SU-DHL-6 (cell line): ENCODE results near the gene AHSG.
A peak's percentile ranks its signal among the peaks of the same experiment; 100 is the strongest.

ENCODE experiments used
- H2AFZ ChIP-seq: fragments of 200-600 bp; sonication (generic); 2 replicates; pipeline ENCODE4 v1.6.1; 2014; ENCODE audit warnings: low read depth, mild to moderate bottlenecking, moderate library complexity, mixed read lengths, antibody characterized with exemption, low read length; ENCODE audit not compliant: severe bottlenecking
- H3F3A ChIP-seq: fragments of 200-600 bp; shearing (Covaris generic); 2 replicates; pipeline ENCODE4 v1.6.0; 2016; ENCODE audit warnings: antibody characterized with exemption, mild to moderate bottlenecking; ENCODE audit not compliant: insufficient read depth
- H3K27ac ChIP-seq: fragments of 200-600 bp; sonication (generic); 2 replicates; pipeline ENCODE4 v1.5.1; 2016; ENCODE audit warnings: low read depth, mild to moderate bottlenecking, low read length, moderate library complexity, mixed read lengths
- H3K27me3 ChIP-seq: fragments of 200-600 bp; sonication (generic), shearing (Covaris generic); 2 replicates; pipeline ENCODE4 v1.6.0; 2014; ENCODE audit warnings: mild to moderate bottlenecking, low read length
- H3K36me3 ChIP-seq: fragments of 200-600 bp; sonication (generic); 2 replicates; pipeline ENCODE4 v1.6.1; 2014; ENCODE audit warnings: mild to moderate bottlenecking, low read length, mixed read lengths
- H3K4me2 ChIP-seq: fragments of 300-600, 200-600 bp; shearing (Covaris generic), sonication (generic); 2 replicates; pipeline ENCODE4 v1.6.0; 2014; ENCODE audit warnings: low read length, low read depth, mild to moderate bottlenecking; ENCODE audit not compliant: poor library complexity, severe bottlenecking
- H3K4me3 ChIP-seq: fragments of 200-600 bp; sonication (generic); 2 replicates; pipeline ENCODE4 v1.5.1; 2014; ENCODE audit warnings: antibody characterized with exemption, low read length, mild to moderate bottlenecking, mixed read lengths; ENCODE audit not compliant: insufficient read depth, poor library complexity, severe bottlenecking
- H3K79me2 ChIP-seq: fragments of 200-600 bp; sonication (generic); 2 replicates; pipeline ENCODE4 v1.6.1; 2014; ENCODE audit warnings: mild to moderate bottlenecking, low read length, moderate library complexity; ENCODE audit not compliant: insufficient read depth
- H3K9ac ChIP-seq: fragments of 200-600 bp; sonication (generic); 2 replicates; pipeline ENCODE4 v1.7.0; 2014; ENCODE audit warnings: mild to moderate bottlenecking, low read length
- H3K9me2 ChIP-seq: fragments of 200-600 bp; sonication (generic); replicated peaks from 2 replicates; pipeline ENCODE4 v1.6.1; 2014; ENCODE audit warnings: low read length; ENCODE audit not compliant: insufficient read depth
- H3K9me3 ChIP-seq: fragments of 200-600 bp; sonication (generic); 2 replicates; pipeline ENCODE4 v1.6.1; 2014; ENCODE audit warnings: low read length, mixed read lengths; ENCODE audit not compliant: insufficient read depth
- H4K20me1 ChIP-seq: fragments of 200-600 bp; sonication (generic); 2 replicates; pipeline ENCODE4 v1.6.1; 2014; ENCODE audit warnings: low read depth, mild to moderate bottlenecking, antibody characterized with exemption, low read length, moderate library complexity, mixed read lengths
- EZH2phosphoT487 ChIP-seq: fragments of 200-600 bp; sonication (generic), shearing (Covaris generic); conservative IDR thresholded peaks from 2 replicates; pipeline ENCODE4 v1.6.1; 2018; ENCODE audit warnings: mild to moderate bottlenecking, antibody characterized with exemption, low read length, moderate library complexity, mixed read lengths
- TF ChIP-seq, protein P1 (sequence below): fragments of 200-600 bp; sonication (generic); IDR thresholded peaks from one replicate; pipeline ENCODE4 v1.5.1; 2017; ENCODE audit warnings: antibody characterized with exemption, mild to moderate bottlenecking, low read length, moderate library complexity; ENCODE audit not compliant: insufficient read depth, poor library complexity, severe bottlenecking

The AHSG gene

DNA sequence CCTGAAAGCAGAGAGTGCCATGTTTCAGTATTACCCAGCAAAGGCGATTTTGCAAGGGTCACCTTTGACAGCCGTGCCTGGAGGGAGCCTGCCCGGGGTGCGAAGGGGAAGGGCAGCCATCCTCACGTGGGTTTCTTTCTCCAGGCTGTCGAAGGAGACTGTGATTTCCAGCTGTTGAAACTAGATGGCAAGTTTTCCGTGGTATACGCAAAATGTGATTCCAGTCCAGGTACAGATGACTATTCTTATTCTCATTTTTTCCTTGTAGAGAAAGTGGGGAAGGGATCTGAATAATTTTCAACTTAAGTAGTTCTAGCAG is 3.4 kb downstream of the AHSG start:
- no peaks in the 10 kb centered on the region for H3K9me2 ChIP-seq
- H2AFZ ChIP-seq: no peak overlapping the region
- no peak overlapping the region for H3K9ac ChIP-seq
- H3K79me2 ChIP-seq: no peaks in the 10 kb centered on the region
- H4K20me1 ChIP-seq: no peaks in the 10 kb centered on the region
- no peak overlapping the region for H3K4me3 ChIP-seq
- H3K9me3 ChIP-seq: no peaks in the 10 kb centered on the region
- H3F3A ChIP-seq: no peaks in the 10 kb centered on the region
- no peak overlapping the region for H3K27ac ChIP-seq
- H3K27me3 ChIP-seq: no peaks in the 10 kb centered on the region
- H3K4me2 ChIP-seq: no peak overlapping the region
- H3K36me3 ChIP-seq: no peaks in the 10 kb centered on the region
- TF ChIP-seq, protein P1, sequence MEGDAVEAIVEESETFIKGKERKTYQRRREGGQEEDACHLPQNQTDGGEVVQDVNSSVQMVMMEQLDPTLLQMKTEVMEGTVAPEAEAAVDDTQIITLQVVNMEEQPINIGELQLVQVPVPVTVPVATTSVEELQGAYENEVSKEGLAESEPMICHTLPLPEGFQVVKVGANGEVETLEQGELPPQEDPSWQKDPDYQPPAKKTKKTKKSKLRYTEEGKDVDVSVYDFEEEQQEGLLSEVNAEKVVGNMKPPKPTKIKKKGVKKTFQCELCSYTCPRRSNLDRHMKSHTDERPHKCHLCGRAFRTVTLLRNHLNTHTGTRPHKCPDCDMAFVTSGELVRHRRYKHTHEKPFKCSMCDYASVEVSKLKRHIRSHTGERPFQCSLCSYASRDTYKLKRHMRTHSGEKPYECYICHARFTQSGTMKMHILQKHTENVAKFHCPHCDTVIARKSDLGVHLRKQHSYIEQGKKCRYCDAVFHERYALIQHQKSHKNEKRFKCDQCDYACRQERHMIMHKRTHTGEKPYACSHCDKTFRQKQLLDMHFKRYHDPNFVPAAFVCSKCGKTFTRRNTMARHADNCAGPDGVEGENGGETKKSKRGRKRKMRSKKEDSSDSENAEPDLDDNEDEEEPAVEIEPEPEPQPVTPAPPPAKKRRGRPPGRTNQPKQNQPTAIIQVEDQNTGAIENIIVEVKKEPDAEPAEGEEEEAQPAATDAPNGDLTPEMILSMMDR: no peak
- no peak for TF ChIP-seq EZH2phosphoT487

DNA sequence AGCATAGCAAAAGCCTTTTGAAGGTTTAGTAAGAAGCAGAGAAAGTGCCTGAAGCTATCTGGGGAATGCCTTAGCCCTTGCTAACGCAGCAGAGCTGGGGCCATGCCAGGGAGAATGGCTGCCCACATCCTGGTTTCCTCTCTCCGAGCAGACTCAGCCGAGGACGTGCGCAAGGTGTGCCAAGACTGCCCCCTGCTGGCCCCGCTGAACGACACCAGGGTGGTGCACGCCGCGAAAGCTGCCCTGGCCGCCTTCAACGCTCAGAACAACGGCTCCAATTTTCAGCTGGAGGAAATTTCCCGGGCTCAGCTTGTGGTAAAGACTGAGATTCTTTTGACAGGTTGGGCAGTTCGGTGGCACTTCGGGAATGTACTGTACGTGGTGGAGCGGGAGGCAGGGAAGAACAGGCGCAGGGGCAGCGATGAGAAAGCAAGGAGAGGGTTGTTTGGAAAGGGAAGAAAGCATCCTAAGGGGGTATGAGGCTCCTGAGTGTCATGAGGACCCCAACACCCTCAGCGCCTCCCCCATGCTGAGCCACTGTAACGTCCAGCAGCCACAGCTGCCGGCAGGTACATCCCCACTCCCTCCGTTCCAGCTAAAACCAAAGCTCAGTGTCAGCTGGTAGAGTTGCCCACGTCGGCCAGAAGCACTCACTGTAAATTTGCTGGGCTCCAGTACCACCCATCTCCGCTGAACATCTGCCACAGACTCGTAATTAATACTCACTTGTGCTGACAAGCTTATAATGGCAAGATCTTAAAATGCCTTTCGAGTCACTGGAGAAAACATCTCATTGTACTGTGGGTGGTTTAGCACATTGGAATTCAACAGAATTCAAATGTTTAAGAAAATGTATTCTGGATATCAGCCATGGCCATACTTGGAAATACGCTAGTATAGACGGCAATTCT is 4.4 kb downstream of the AHSG start:
- H3K4me3 ChIP-seq: no peak overlapping the region
- no peaks in the 10 kb centered on the region for H3K36me3 ChIP-seq
- H3K9me2 ChIP-seq: no peaks in the 10 kb centered on the region
- no peak for TF ChIP-seq EZH2phosphoT487
- TF ChIP-seq, protein P1: peak; percentile 91
- peak overlapping the region; percentile 24; the same call in 1 of the 2 replicates for H3K9ac ChIP-seq
- no peaks in the 10 kb centered on the region for H3K27me3 ChIP-seq
- H3K4me2 ChIP-seq: peak overlapping the region; percentile 24
- H3K9me3 ChIP-seq: no peaks in the 10 kb centered on the region
- H2AFZ ChIP-seq: peak overlapping the region; percentile 59
- H4K20me1 ChIP-seq: no peaks in the 10 kb centered on the region
- H3K27ac ChIP-seq: no peak overlapping the region
- no peaks in the 10 kb centered on the region for H3K79me2 ChIP-seq
- no peaks in the 10 kb centered on the region for H3F3A ChIP-seq

- no peak overlapping the region for H2AFZ ChIP-seq
- no peak overlapping the region for H3K27ac ChIP-seq
These were observed 5.6 kb downstream of the AHSG start for GRCh38 chr3:186618318-186618938.

More at GRCh38 chr3:186618318-186618938, 5.6 kb downstream of the AHSG start:
- H3K4me2 ChIP-seq: no peak overlapping the region
- no peaks in the 10 kb centered on the region for H4K20me1 ChIP-seq
- H3K27me3 ChIP-seq: no peaks in the 10 kb centered on the region
- H3K9me3 ChIP-seq: no peaks in the 10 kb centered on the region
- no peak overlapping the region for H3K4me3 ChIP-seq
- no peaks in the 10 kb centered on the region for H3K36me3 ChIP-seq
- H3K79me2 ChIP-seq: no peaks in the 10 kb centered on the region
- H3K9me2 ChIP-seq: no peaks in the 10 kb centered on the region
- TF ChIP-seq EZH2phosphoT487: no peak
- TF ChIP-seq, protein P1: no peak
- H3K9ac ChIP-seq: no peak overlapping the region
- no peaks in the 10 kb centered on the region for H3F3A ChIP-seq
